Gastrocnemius medialis (tissue), 4 donors: ENCODE measurements around the gene KLK8.

Experiments used
- CTCF ChIP-seq, 5 experiments: fragments of 450-650 bp in 3 of 5; fragments of 200-600 bp in 2 of 5; sonication (generic) in 2 of 5; IDR thresholded peaks in 4 of 5; conservative IDR thresholded peaks in 1 of 5; 1 replicate in 4 of 5; 2 replicates in 1 of 5; pipeline ENCODE4 v1.5.1; 2016 to 2019; ENCODE audit warnings: antibody characterized with exemption in 5 of 5, mild to moderate bottlenecking in 3 of 5, moderate library complexity in 3 of 5
- POLR2A ChIP-seq, 2 donors: fragments of 450-650 bp; IDR thresholded peaks; one replicate each; pipeline ENCODE4 v1.6.1; 2017; ENCODE audit warnings: antibody characterized with exemption in 2 of 2, mild to moderate bottlenecking in 2 of 2, moderate library complexity in 2 of 2

GRCh38 chr19:51027873-51028272 lies 26.5 kb upstream of the KLK8 start:
- TF ChIP-seq CTCF (IDR thresholded peaks at IDR 0.05 in 4 of 5, conservative IDR thresholded peaks at IDR 0.05 in 1 of 5) (no peak), POLR2A (IDR thresholded peaks at IDR 0.05) (no peak)
